DOHH2 (cell line): ENCODE results near the gene EDN3.

Source experiments
- EZH2phosphoT487 ChIP-seq: fragments of 200-600 bp; sonication (generic); IDR thresholded peaks from 2 replicates; pipeline ENCODE4 v1.6.1; 2017; ENCODE audit warnings: borderline replicate concordance, mild to moderate bottlenecking, antibody characterized with exemption, low read length, moderate library complexity, mixed read lengths
- TF ChIP-seq, protein P1 (sequence below): fragments of 200-600 bp; sonication (generic); IDR thresholded peaks from one replicate; pipeline ENCODE4 v1.5.1; 2014; ENCODE audit warnings: antibody characterized with exemption, mild to moderate bottlenecking, low read depth, low read length; ENCODE audit not compliant: poor library complexity, severe bottlenecking

DNA sequence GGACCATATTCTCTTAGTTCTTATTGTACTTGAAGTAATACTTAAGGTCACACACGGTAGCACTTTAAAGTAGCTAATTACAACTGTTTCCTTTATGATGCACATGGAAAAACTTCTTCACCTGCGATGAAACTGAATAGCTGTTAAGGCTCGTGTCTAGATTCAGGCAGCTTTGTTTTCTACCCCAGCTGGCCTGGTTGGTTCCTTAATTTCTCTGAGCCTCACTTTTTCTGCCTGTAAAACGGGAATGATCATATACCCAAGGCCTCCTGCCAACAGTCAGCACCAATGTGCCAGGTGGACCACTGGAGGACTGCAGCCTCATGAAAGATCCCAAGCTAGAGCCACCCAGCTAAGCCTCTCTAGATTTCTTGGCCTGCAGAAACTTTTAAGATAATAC lies 35.0 kb downstream of the EDN3 start:
- TF ChIP-seq, protein P1, sequence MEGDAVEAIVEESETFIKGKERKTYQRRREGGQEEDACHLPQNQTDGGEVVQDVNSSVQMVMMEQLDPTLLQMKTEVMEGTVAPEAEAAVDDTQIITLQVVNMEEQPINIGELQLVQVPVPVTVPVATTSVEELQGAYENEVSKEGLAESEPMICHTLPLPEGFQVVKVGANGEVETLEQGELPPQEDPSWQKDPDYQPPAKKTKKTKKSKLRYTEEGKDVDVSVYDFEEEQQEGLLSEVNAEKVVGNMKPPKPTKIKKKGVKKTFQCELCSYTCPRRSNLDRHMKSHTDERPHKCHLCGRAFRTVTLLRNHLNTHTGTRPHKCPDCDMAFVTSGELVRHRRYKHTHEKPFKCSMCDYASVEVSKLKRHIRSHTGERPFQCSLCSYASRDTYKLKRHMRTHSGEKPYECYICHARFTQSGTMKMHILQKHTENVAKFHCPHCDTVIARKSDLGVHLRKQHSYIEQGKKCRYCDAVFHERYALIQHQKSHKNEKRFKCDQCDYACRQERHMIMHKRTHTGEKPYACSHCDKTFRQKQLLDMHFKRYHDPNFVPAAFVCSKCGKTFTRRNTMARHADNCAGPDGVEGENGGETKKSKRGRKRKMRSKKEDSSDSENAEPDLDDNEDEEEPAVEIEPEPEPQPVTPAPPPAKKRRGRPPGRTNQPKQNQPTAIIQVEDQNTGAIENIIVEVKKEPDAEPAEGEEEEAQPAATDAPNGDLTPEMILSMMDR = no peak
- TF ChIP-seq EZH2phosphoT487 = no peak
